CD14-positive monocyte (primary cell): ENCODE measurements around the gene UTP11. TPM values are rescaled to one million over a fixed set of nuclear protein-coding genes. Genes with fewer than 3 reads are reported as not detected.

Experiments used
- DNase-seq, 3 donors: peaks; one replicate each; pipeline ENCODE4 v3.0.0-alpha.2; 2011 to 2022
- H2AFZ ChIP-seq: 2 replicates; pipeline ENCODE4 v1.6.0; 2012; ENCODE audit warnings: mild to moderate bottlenecking, low read depth, low read length, inconsistent platforms; ENCODE audit not compliant: insufficient read depth, poor library complexity, severe bottlenecking
- H3K27ac ChIP-seq, 2 donors: 1 replicate in 1 of 2; 2 replicates in 1 of 2; pipeline ENCODE4 v1.5.1; 2012 to 2013; ENCODE audit warnings: low read length in 2 of 2, control low read depth in 1 of 2, inconsistent platforms in 1 of 2, low read depth in 1 of 2, mild to moderate bottlenecking in 1 of 2
- H3K27me3 ChIP-seq, 2 donors: one replicate each; pipeline versions ENCODE4 v1.6.0 to v1.6.1; 2011 to 2013; ENCODE audit warnings: low read length in 2 of 2; ENCODE audit not compliant: control insufficient read depth in 2 of 2, insufficient read depth in 2 of 2
- H3K36me3 ChIP-seq, 2 donors: replicated peaks in 1 of 2; 1 replicate in 1 of 2; 2 replicates in 1 of 2; pipeline versions ENCODE4 v1.5.1 to v1.6.1; 2012 to 2013; ENCODE audit warnings: low read length in 2 of 2, control low read depth in 1 of 2, inconsistent platforms in 1 of 2, mild to moderate bottlenecking in 1 of 2; ENCODE audit not compliant: insufficient read depth in 2 of 2, control insufficient read depth in 1 of 2
- H3K4me1 ChIP-seq, 2 donors: 1 replicate in 1 of 2; 2 replicates in 1 of 2; pipeline versions ENCODE4 v1.5.1 to v1.6.1; 2012 to 2013; ENCODE audit warnings: low read length in 2 of 2, control low read depth in 1 of 2, inconsistent platforms in 1 of 2, mild to moderate bottlenecking in 1 of 2, moderate library complexity in 1 of 2; ENCODE audit not compliant: insufficient read depth in 2 of 2, control insufficient read depth in 1 of 2
- H3K4me2 ChIP-seq: replicated peaks from 2 replicates; pipeline ENCODE3; 2012; ENCODE audit warnings: low read length, moderate library complexity, mild to moderate bottlenecking; ENCODE audit not compliant: poor library complexity, severe bottlenecking; ENCODE audit errors: extremely low read depth
- H3K4me3 ChIP-seq, 3 experiments: fragments of 200-600 bp in 1 of 3; sonication (generic) in 1 of 3; replicated peaks in 1 of 3; 1 replicate in 2 of 3; 2 replicates in 1 of 3; pipeline ENCODE4 v1.5.1; 2011 to 2013; ENCODE audit warnings: low read length in 3 of 3, mild to moderate bottlenecking in 3 of 3, control low read depth in 2 of 3, low read depth in 2 of 3, inconsistent platforms in 1 of 3, moderate library complexity in 1 of 3
- H3K79me2 ChIP-seq: 2 replicates; pipeline ENCODE4 v1.6.0; 2012; ENCODE audit warnings: mild to moderate bottlenecking, control low read depth, inconsistent platforms, low read length, moderate library complexity; ENCODE audit not compliant: insufficient read depth
- H3K9ac ChIP-seq: 2 replicates; pipeline ENCODE4 v1.6.0; 2017; ENCODE audit warnings: low read length, mild to moderate bottlenecking; ENCODE audit not compliant: insufficient read depth, poor library complexity, severe bottlenecking
- H3K9me3 ChIP-seq, 2 donors: replicated peaks in 1 of 2; 1 replicate in 1 of 2; 2 replicates in 1 of 2; pipeline versions ENCODE4 v1.5.1 to v1.6.1; 2012 to 2013; ENCODE audit warnings: low read length in 2 of 2, control low read depth in 1 of 2; ENCODE audit not compliant: control insufficient read depth in 1 of 2, insufficient read depth in 1 of 2
- H4K20me1 ChIP-seq: 2 replicates; pipeline ENCODE4 v1.6.0; 2012; ENCODE audit warnings: mild to moderate bottlenecking, low read length, control low read depth, moderate library complexity; ENCODE audit not compliant: insufficient read depth
- H3K27ac Mint-ChIP-seq, 7 donors: one replicate each; pipeline ENCODE4 v1.8.0; 2020; ENCODE audit warnings: mild to moderate bottlenecking in 7 of 7, mixed read lengths in 7 of 7, moderate library complexity in 6 of 7, inconsistent platforms in 2 of 7
- H3K27me3 Mint-ChIP-seq, 3 donors: one replicate each; pipeline ENCODE4 v1.8.0; 2021 to 2022; ENCODE audit warnings: low read depth in 3 of 3, mild to moderate bottlenecking in 3 of 3, mixed read lengths in 3 of 3, moderate library complexity in 3 of 3, inconsistent platforms in 1 of 3
- H3K36me3 Mint-ChIP-seq, 2 donors: one replicate each; pipeline ENCODE4 v1.8.0; 2020; ENCODE audit warnings: mixed read lengths in 2 of 2, inconsistent platforms in 1 of 2, mild to moderate bottlenecking in 1 of 2
- H3K4me1 Mint-ChIP-seq: one replicate; pipeline ENCODE4 v1.8.0; 2020; ENCODE audit warnings: mild to moderate bottlenecking, mixed read lengths
- H3K4me3 Mint-ChIP-seq, 2 donors: one replicate each; pipeline ENCODE4 v1.8.0; 2020; ENCODE audit warnings: mild to moderate bottlenecking in 2 of 2, mixed read lengths in 2 of 2, moderate library complexity in 1 of 2
- H3K9me3 Mint-ChIP-seq, 7 donors: one replicate each; pipeline ENCODE4 v1.8.0; 2020 to 2022; ENCODE audit warnings: mixed read lengths in 7 of 7, mild to moderate bottlenecking in 6 of 7, moderate library complexity in 6 of 7, inconsistent platforms in 2 of 7
- WGBS: methylation state at CpG from one replicate; pipeline ENCODE4 v1.1.5; 2013; ENCODE audit warnings: missing lambda C conversion rate; ENCODE audit not compliant: insufficient coverage; 5-methylcytosine and 5-hydroxymethylcytosine counted together
- intact Hi-C, 2 donors: fragments of 100-400 bp; cut with micrococcal nuclease; formaldehyde crosslinking; loops; one replicate each; pipeline versions ENCODE4 v1.15.0 to v1.15.1; 2023
- polyA plus RNA-seq, 3 donors: library from polyadenylated mRNA; depleted of rRNA in 1 of 3; unstranded in 2 of 3; stranded (reverse) in 1 of 3; fragments of 300-500 nt in 2 of 3; fragments of >200 nt in 1 of 3; fragmentation: Illumina TruSeq in 2 of 3; gene quantifications; 1 replicate in 2 of 3; 2 replicates in 1 of 3; pipeline ENCODE4 v1.2.3, GENCODE V29; 2012 to 2021
- TF ChIP-seq, protein P1 (sequence below): fragments of 200-600 bp; IDR thresholded peaks from one replicate; pipeline ENCODE4 v1.8.0; 2022; ENCODE audit warnings: antibody characterized with exemption, mild to moderate bottlenecking

Gene UTP11
- polyA plus RNA-seq, 3 donors, result 10.9 to 26.0 (median 20.5) TPM

DNA sequence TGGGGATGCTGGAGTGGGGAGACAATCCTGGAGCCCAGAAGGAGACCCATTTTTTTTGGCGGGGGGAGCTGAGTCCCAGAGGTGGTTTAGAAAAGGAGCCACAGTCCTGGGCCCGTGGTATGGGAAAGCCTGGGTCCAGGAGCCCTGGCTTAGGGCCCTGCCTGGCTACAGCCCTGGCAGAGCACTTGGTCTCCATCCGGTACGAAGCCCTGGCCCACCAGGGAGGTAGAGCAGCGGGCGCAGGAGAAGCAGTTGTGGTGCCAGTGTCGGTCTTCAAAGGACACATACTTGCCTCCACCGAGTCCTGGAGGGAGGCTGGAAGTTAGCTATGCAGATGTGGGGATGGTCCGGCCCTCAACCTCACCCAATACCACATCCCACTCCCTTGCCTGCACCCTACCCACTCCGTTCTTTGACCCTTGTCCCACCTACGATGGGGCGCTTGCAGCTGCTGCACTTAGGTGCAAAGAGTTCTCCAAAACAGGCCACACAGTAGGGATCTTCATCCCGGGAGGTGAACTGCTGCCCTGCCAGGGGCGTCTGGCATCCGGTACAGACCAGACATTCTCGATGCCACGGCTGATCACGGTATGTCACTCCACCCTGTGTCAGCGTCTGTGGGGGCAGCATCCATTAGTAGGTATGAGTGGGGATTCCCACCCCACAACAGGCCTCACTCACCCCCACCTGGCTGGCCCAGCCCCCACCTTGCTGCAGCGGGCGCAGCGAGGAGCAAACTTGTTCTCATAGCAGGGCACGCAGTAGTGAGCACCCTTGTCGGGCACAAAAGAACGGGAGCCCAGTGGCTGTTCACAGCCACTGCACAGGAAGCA is 15.1 kb upstream of the UTP11 start:
- Mint-ChIP-seq H3K9me3 (no peaks in the 10 kb centered on the region), H3K27me3 (peaks cover 0 to 3% (median 0%) of the 10 kb centered on the region in 3 donors), H3K27ac (peak overlapping the region; percentile 95 to 98 (median 97)), H3K4me1 (peaks cover 72% of the 10 kb centered on the region), H3K36me3 (peaks cover 30 to 34% of the 10 kb centered on the region in 2 donors), H3K4me3 (peak overlapping the region in 1 of 2 donors; percentile 85)
- Histone ChIP-seq H4K20me1 (peaks cover 3% of the 10 kb centered on the region), H3K9ac (peak overlapping the region; percentile 57), H3K27ac (peak overlapping the region; percentile 74 to 92), H3K36me3 (peaks cover 19 to 20% of the 10 kb centered on the region in 2 donors), H3K27me3 (no peaks in the 10 kb centered on the region), H3K9me3 (no peaks in the 10 kb centered on the region), H3K4me1 (peaks cover 79 to 80% of the 10 kb centered on the region in 2 donors), H3K4me2 (peak overlapping the region; percentile 82), H2AFZ (no peak overlapping the region), H3K79me2 (peaks cover 51% of the 10 kb centered on the region), H3K4me3 (peak overlapping the region in 1 of 3 experiments; percentile 77)
- intact Hi-C loops, result no loop called here
- no peak for DNase-seq
- TF ChIP-seq, protein P1, sequence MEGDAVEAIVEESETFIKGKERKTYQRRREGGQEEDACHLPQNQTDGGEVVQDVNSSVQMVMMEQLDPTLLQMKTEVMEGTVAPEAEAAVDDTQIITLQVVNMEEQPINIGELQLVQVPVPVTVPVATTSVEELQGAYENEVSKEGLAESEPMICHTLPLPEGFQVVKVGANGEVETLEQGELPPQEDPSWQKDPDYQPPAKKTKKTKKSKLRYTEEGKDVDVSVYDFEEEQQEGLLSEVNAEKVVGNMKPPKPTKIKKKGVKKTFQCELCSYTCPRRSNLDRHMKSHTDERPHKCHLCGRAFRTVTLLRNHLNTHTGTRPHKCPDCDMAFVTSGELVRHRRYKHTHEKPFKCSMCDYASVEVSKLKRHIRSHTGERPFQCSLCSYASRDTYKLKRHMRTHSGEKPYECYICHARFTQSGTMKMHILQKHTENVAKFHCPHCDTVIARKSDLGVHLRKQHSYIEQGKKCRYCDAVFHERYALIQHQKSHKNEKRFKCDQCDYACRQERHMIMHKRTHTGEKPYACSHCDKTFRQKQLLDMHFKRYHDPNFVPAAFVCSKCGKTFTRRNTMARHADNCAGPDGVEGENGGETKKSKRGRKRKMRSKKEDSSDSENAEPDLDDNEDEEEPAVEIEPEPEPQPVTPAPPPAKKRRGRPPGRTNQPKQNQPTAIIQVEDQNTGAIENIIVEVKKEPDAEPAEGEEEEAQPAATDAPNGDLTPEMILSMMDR, result no peak
- WGBS, result 94% methylated on average over 12 of the region's 25 CpGs

DNA sequence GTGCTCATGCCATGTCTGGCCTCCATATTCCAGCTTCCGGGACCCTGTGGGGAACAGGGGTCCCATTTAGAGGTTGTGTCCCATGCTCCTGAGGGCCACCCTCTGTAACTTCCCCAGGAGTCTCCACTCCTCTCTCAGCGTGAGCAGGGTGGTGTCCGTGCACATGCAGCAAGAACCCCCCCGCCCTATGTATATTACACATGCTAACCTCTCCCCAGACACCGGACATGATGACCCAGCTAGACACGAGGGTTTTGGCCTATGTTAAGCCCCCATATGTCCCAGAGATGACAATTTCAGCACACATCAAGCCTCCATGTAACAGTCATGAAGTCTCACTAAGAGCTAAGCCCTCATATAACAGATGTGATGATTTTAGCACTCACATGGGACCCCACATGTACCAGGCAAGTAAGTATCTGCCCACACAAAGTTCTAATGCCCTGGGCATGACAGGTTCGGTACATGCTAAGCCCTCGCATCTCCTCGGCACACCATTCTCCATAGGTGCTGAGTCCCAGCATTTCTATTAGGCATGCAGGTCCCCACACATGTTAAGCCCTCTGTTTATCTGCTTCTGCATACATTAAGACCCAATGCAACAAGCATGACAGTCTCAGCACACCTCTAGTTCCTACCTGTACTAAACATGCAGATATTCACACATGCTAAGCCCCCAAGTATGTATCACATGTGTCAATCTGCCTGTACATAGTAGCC is 14.3 kb upstream of the UTP11 start:
- Mint-ChIP-seq H3K27me3 (peaks cover 0 to 3% (median 0%) of the 10 kb centered on the region in 3 donors), H3K4me3 (no peak overlapping the region), H3K9me3 (no peaks in the 10 kb centered on the region), H3K4me1 (peaks cover 79% of the 10 kb centered on the region), H3K27ac (peak overlapping the region; percentile 93 to 98 (median 97)), H3K36me3 (peaks cover 32 to 37% of the 10 kb centered on the region in 2 donors)
- Histone ChIP-seq H3K9me3 (no peaks in the 10 kb centered on the region), H3K4me1 (peaks cover 87% of the 10 kb centered on the region in 2 donors), H3K27ac (peak overlapping the region; percentile 74 to 92), H2AFZ (no peak overlapping the region), H3K79me2 (peaks cover 59% of the 10 kb centered on the region), H3K9ac (no peak overlapping the region), H3K27me3 (no peaks in the 10 kb centered on the region), H3K4me2 (no peak overlapping the region), H3K36me3 (peaks cover 19 to 20% of the 10 kb centered on the region in 2 donors), H3K4me3 (peak overlapping the region in 1 of 3 experiments; percentile 61), H4K20me1 (peaks cover 6% of the 10 kb centered on the region)
- 99% methylated on average over 8 of the region's 9 CpGs for WGBS
- no peak for DNase-seq
- TF ChIP-seq, protein P1, result no peak
- intact Hi-C loops, result no loop called here
